Mesenchymal stem cell (in vitro differentiated cells and primary cell): ENCODE measurements around the gene CDC7.
A peak's percentile ranks its signal among the peaks of the same experiment; 100 is the strongest.

Source experiments
- DNase-seq: peaks from one replicate; pipeline ENCODE4 v3.0.0-alpha.2; 2013
- H2AFZ ChIP-seq: one replicate; pipeline ENCODE4 v1.6.1; 2013; ENCODE audit warnings: low read depth, mild to moderate bottlenecking, control low read depth, inconsistent platforms, low read length, moderate library complexity
- H2AK5ac ChIP-seq: 2 replicates; pipeline ENCODE4 v1.6.1; 2013; ENCODE audit warnings: low read length, moderate library complexity, mild to moderate bottlenecking, inconsistent platforms; ENCODE audit not compliant: severe bottlenecking
- H2BK120ac ChIP-seq: one replicate; pipeline ENCODE4 v1.6.1; 2013; ENCODE audit warnings: low read depth, mild to moderate bottlenecking, inconsistent platforms, low read length, moderate library complexity
- H2BK12ac ChIP-seq, 2 experiments: one replicate each; pipeline ENCODE4 v1.6.1; 2013; ENCODE audit warnings: inconsistent platforms in 2 of 2, low read length in 2 of 2, mild to moderate bottlenecking in 2 of 2, moderate library complexity in 2 of 2, control low read depth in 1 of 2
- H2BK15ac ChIP-seq: one replicate; pipeline ENCODE4 v1.6.1; 2013; ENCODE audit warnings: mild to moderate bottlenecking, low read depth, inconsistent platforms; ENCODE audit not compliant: poor library complexity, severe bottlenecking
- H2BK5ac ChIP-seq: 2 replicates; pipeline ENCODE4 v1.6.1; 2013; ENCODE audit warnings: low read depth, mild to moderate bottlenecking, low read length, control low read depth, inconsistent platforms; ENCODE audit not compliant: poor library complexity, severe bottlenecking
- H3K14ac ChIP-seq, 2 experiments: one replicate each; pipeline ENCODE4 v1.6.1; 2013; ENCODE audit warnings: inconsistent platforms in 2 of 2, low read length in 2 of 2, control low read depth in 1 of 2, mild to moderate bottlenecking in 1 of 2, moderate library complexity in 1 of 2
- H3K18ac ChIP-seq, 2 experiments: one replicate each; pipeline ENCODE4 v1.6.1; 2013; ENCODE audit warnings: inconsistent platforms in 2 of 2, low read length in 2 of 2, control low read depth in 1 of 2, low read depth in 1 of 2, mild to moderate bottlenecking in 1 of 2
- H3K23ac ChIP-seq, 2 experiments: one replicate each; pipeline ENCODE4 v1.6.1; 2013; ENCODE audit warnings: inconsistent platforms in 2 of 2, low read length in 2 of 2, mild to moderate bottlenecking in 2 of 2, moderate library complexity in 2 of 2, control low read depth in 1 of 2
- H3K27ac ChIP-seq: 2 replicates; pipeline ENCODE4 v1.5.1; 2013; ENCODE audit warnings: mild to moderate bottlenecking, moderate library complexity, low read length, control low read depth, inconsistent platforms; ENCODE audit not compliant: poor library complexity, severe bottlenecking
- H3K27me3 ChIP-seq, 2 experiments: 2 replicates each; pipeline versions ENCODE4 v1.6.1 to v1.7.0; 2013; ENCODE audit warnings: low read length in 2 of 2, mild to moderate bottlenecking in 2 of 2, moderate library complexity in 2 of 2, control low read depth in 1 of 2, inconsistent platforms in 1 of 2; ENCODE audit not compliant: control insufficient read depth in 1 of 2, insufficient read depth in 1 of 2
- H3K36me3 ChIP-seq, 2 experiments: 2 replicates each; pipeline versions ENCODE4 v1.6.1 to v1.7.0; 2013; ENCODE audit warnings: low read length in 2 of 2, control low read depth in 1 of 2, inconsistent platforms in 1 of 2, low read depth in 1 of 2, mild to moderate bottlenecking in 1 of 2; ENCODE audit not compliant: insufficient read depth in 2 of 2, control insufficient read depth in 1 of 2
- H3K4ac ChIP-seq, 2 experiments: one replicate each; pipeline ENCODE4 v1.6.1; 2013; ENCODE audit warnings: inconsistent platforms in 2 of 2, low read length in 2 of 2, mild to moderate bottlenecking in 2 of 2, moderate library complexity in 2 of 2, control low read depth in 1 of 2, low read depth in 1 of 2
- H3K4me1 ChIP-seq: 2 replicates; pipeline ENCODE4 v1.6.1; 2013; ENCODE audit warnings: low read depth, low read length, control low read depth; ENCODE audit not compliant: control insufficient read depth, insufficient read depth
- H3K4me2 ChIP-seq: 2 replicates; pipeline ENCODE4 v1.6.1; 2013; ENCODE audit warnings: low read length, mild to moderate bottlenecking, inconsistent platforms; ENCODE audit not compliant: poor library complexity, severe bottlenecking
- H3K4me3 ChIP-seq, 2 experiments: 2 replicates each; pipeline versions ENCODE4 v1.5.1 to v1.7.0; 2013; ENCODE audit warnings: low read length in 2 of 2, mild to moderate bottlenecking in 2 of 2, control low read depth in 1 of 2, low read depth in 1 of 2; ENCODE audit not compliant: insufficient read depth in 1 of 2
- H3K79me1 ChIP-seq: replicated peaks from 2 replicates; pipeline ENCODE4 v1.6.1; 2013; ENCODE audit warnings: mild to moderate bottlenecking, control low read depth, low read length, inconsistent platforms; ENCODE audit not compliant: poor library complexity, severe bottlenecking
- H3K9ac ChIP-seq: 2 replicates; pipeline ENCODE4 v1.7.0; 2013; ENCODE audit warnings: mild to moderate bottlenecking, low read length, moderate library complexity
- H3K9me3 ChIP-seq: 2 replicates; pipeline ENCODE4 v1.7.0; 2013; ENCODE audit warnings: mild to moderate bottlenecking, low read length; ENCODE audit not compliant: control insufficient read depth
- H4K8ac ChIP-seq: one replicate; pipeline ENCODE4 v1.6.1; 2013; ENCODE audit warnings: inconsistent platforms, mild to moderate bottlenecking, low read length, moderate library complexity
- H4K91ac ChIP-seq: one replicate; pipeline ENCODE4 v1.6.1; 2013; ENCODE audit warnings: mild to moderate bottlenecking, low read length, inconsistent platforms
- WGBS: methylation state at CpG from one replicate; pipeline ENCODE4 v1.1.7; 2013; ENCODE audit warnings: mixed read lengths; 5-methylcytosine and 5-hydroxymethylcytosine counted together

The CDC7 gene

GRCh38 chr1:91555074-91555730, 54.6 kb downstream of the CDC7 start:
- Histone ChIP-seq H4K91ac (no peak overlapping the region), H3K4me3 (no peak overlapping the region), H2BK12ac (peak overlapping the region; percentile 13 to 35), H3K27ac (no peak overlapping the region), H3K27me3 (no peaks in the 10 kb centered on the region), H2BK15ac (no peak overlapping the region), H4K8ac (peak overlapping the region; percentile 33), H3K4ac (peak overlapping the region; percentile 19 to 47), H3K14ac (no peak overlapping the region), H2BK120ac (peak overlapping the region; percentile 62), H3K79me1 (no peaks in the 10 kb centered on the region), H3K9ac (peak overlapping the region; percentile 59), H3K9me3 (no peaks in the 10 kb centered on the region), H3K36me3 (peaks cover 0 to 41% of the 10 kb centered on the region in 2 experiments), H2AFZ (no peak overlapping the region), H2AK5ac (no peak overlapping the region), H3K18ac (peak overlapping the region; percentile 80 to 97), H3K4me2 (no peak overlapping the region), H3K23ac (no peak overlapping the region), H2BK5ac (no peak overlapping the region), H3K4me1 (peaks cover 10% of the 10 kb centered on the region)
- peak; percentile 47 for DNase-seq
- 60% methylated on average over 7 of the region's 7 CpGs for WGBS

- peak overlapping the region; percentile 74 for H4K91ac ChIP-seq
- no peak overlapping the region for H3K4me2 ChIP-seq
- H2BK12ac ChIP-seq = peak overlapping the region; percentile 35 to 98
- H2BK5ac ChIP-seq = no peak overlapping the region
- peak overlapping the region in 1 of 2 experiments; percentile 53 for H3K14ac ChIP-seq
- DNase-seq = peak; percentile 83
- peaks cover 10% of the 10 kb centered on the region for H3K4me1 ChIP-seq
- peak overlapping the region; percentile 59 for H3K9ac ChIP-seq
- no peaks in the 10 kb centered on the region for H3K79me1 ChIP-seq
- no peak overlapping the region for H2AFZ ChIP-seq
- no peak overlapping the region for H3K23ac ChIP-seq
- H3K4ac ChIP-seq = peak overlapping the region; percentile 19
- no peak overlapping the region for H3K4me3 ChIP-seq
- H2BK120ac ChIP-seq = no peak overlapping the region
- peak overlapping the region; percentile 42 for H4K8ac ChIP-seq
- no peaks in the 10 kb centered on the region for H3K9me3 ChIP-seq
- peaks cover 0 to 41% of the 10 kb centered on the region in 2 experiments for H3K36me3 ChIP-seq
- no peak overlapping the region for H2BK15ac ChIP-seq
- H3K18ac ChIP-seq = peak overlapping the region; percentile 65 to 97
- H2AK5ac ChIP-seq = no peak overlapping the region
- no peaks in the 10 kb centered on the region for H3K27me3 ChIP-seq
- 44% methylated on average over 7 of the region's 7 CpGs for WGBS
- no peak overlapping the region for H3K27ac ChIP-seq
Observed at GRCh38 chr1:91555821-91556531, 55.3 kb downstream of the CDC7 start.

GRCh38 chr1:91556556-91556955, 55.9 kb downstream of the CDC7 start:
- no peaks in the 10 kb centered on the region for H3K79me1 ChIP-seq
- no peak overlapping the region for H3K4me3 ChIP-seq
- no peak overlapping the region for H2BK5ac ChIP-seq
- no peak overlapping the region for H2AK5ac ChIP-seq
- no peak overlapping the region for H2AFZ ChIP-seq
- peaks cover 10% of the 10 kb centered on the region for H3K4me1 ChIP-seq
- H3K14ac ChIP-seq = no peak overlapping the region
- 88% methylated on average over 2 of the region's 2 CpGs for WGBS
- peak overlapping the region; percentile 59 for H3K9ac ChIP-seq
- H4K8ac ChIP-seq = peak overlapping the region; percentile 78
- H3K4ac ChIP-seq = peak overlapping the region in 1 of 2 experiments; percentile 58
- H3K27ac ChIP-seq = no peak overlapping the region
- H3K36me3 ChIP-seq = peaks cover 0 to 45% of the 10 kb centered on the region in 2 experiments
- H3K4me2 ChIP-seq = no peak overlapping the region
- H3K18ac ChIP-seq = peak overlapping the region; percentile 4 to 88
- H2BK15ac ChIP-seq = no peak overlapping the region
- DNase-seq = no peak
- no peaks in the 10 kb centered on the region for H3K27me3 ChIP-seq
- peak overlapping the region; percentile 69 to 95 for H2BK12ac ChIP-seq
- H3K23ac ChIP-seq = no peak overlapping the region
- H3K9me3 ChIP-seq = no peaks in the 10 kb centered on the region
- peak overlapping the region; percentile 66 for H4K91ac ChIP-seq
- H2BK120ac ChIP-seq = no peak overlapping the region

DNA sequence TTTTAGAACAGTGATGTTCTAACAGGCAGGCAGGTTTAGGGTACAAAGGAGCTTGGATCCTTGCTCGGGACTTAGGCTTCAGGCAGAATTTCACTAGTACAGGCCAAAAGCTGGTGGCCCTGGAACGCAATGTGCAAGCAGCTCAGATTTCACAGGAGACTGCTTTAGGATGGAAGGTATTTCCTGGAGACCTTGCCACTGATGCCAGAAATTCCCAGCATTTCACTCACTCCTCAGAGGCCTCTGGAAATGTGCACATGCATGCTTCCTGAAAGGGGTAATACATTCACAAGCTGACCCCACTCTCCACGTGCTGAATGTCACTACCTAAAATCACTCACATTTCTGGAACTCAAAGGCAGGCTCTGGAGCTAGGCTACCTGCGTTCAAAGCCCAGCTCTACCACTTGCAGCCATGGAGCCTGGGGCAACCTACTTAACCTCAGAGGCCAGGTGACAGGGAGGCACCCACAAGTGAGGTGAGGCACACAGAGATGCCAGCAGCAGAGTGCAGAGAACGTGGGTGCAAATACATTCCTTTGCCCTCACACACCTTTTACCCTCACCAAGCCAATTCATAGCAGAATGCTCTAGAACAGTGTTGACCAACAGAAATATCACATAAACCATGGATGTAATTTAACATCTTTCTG, 56.5 kb downstream of the CDC7 start:
- Histone ChIP-seq H3K27ac (no peak overlapping the region), H3K4me2 (no peak overlapping the region), H3K23ac (peak overlapping the region in 1 of 2 experiments; percentile 63), H3K4me1 (peaks cover 10% of the 10 kb centered on the region), H2AK5ac (no peak overlapping the region), H4K91ac (peak overlapping the region; percentile 5), H4K8ac (peak overlapping the region; percentile 78), H2BK5ac (no peak overlapping the region), H3K18ac (peak overlapping the region; percentile 4 to 88), H3K4me3 (no peak overlapping the region), H3K27me3 (no peaks in the 10 kb centered on the region), H2BK120ac (no peak overlapping the region), H3K9ac (peak overlapping the region; percentile 59), H2BK15ac (no peak overlapping the region), H2BK12ac (peak overlapping the region; percentile 69 to 95), H3K36me3 (peaks cover 0 to 45% of the 10 kb centered on the region in 2 experiments), H3K14ac (peak overlapping the region in 1 of 2 experiments; percentile 79), H2AFZ (no peak overlapping the region), H3K9me3 (no peaks in the 10 kb centered on the region), H3K79me1 (no peaks in the 10 kb centered on the region), H3K4ac (peak overlapping the region; percentile 22 to 58)
- 73% methylated on average over 5 of the region's 5 CpGs for WGBS
- DNase-seq = no peak
